Posterior cingulate gyrus (tissue), 11 donors: ENCODE data around the gene CDH22.

Experiments
- DNase-seq, 10 donors: peaks; one replicate each; pipeline versions ENCODE4 v3.0.0 to v3.0.0-alpha.2; 2020 to 2021; ENCODE audit warnings: mixed read lengths in 3 of 10
- intact Hi-C: fragments of 100-400 bp; cut with DNase I; formaldehyde crosslinking; loops from one replicate; pipeline ENCODE4 v1.15.1; 2023

Gene CDH22

GRCh38 chr20:46344488-46345162 lies 36.3 kb upstream of the CDH22 start:
- intact Hi-C loops: no loop called here
- no peak for DNase-seq

- DNase-seq: no peak
- intact Hi-C loops: no loop called here
Observed at GRCh38 chr20:46343975-46344357, 35.7 kb upstream of the CDH22 start.

- intact Hi-C loops: no loop called here
Observed at GRCh38 chr20:46343348-46343974, 35.2 kb upstream of the CDH22 start.

DNA sequence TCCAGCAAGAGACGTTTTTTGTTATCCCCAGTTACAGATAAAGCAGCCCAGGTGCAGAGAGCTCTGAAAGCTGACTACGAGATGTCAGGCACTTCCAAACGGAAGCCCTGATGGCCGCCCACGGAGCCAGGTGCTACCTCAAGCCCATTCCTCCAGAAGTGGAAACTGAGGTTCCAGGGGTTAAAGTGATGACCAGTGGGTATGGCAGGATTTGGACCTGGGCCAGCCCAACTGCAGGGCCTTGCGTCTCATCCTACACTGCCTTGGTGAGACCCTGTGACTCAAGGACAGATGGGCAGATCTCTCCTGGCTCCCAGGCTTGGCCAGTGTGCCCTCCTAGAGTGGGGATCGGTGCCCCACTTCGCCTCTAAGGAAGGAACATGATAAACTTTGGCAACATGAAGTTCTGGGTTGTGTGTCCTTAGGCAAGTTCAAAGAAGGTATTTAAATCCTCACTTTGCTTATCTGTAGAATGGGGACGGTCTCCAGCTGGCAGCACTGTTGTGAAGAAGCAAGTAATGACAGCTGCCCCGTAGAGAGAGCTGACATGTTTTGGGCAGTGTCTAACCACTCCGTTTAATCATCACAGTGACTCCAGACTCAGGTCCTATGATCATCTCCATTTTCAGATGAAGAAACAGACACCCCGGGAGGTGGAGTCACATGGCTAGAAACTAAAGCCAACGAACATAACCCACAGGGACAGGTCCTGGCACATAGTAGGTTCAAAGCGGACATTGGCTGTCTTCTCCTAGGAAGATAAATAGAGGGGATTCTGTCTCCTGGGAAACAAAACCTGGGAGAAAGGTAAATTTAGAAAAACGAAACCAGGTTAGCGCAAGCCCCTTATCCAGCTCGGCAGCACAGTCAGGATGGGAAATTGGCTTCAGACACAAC lies 34.4 kb upstream of the CDH22 start:
- intact Hi-C loops: no loop called here
- DNase-seq: peak in 1 of 10 donors; percentile 67

More at GRCh38 chr20:46343348-46343974, 35.2 kb upstream of the CDH22 start:
- DNase-seq: peak in 1 of 10 donors; percentile 35

DNA sequence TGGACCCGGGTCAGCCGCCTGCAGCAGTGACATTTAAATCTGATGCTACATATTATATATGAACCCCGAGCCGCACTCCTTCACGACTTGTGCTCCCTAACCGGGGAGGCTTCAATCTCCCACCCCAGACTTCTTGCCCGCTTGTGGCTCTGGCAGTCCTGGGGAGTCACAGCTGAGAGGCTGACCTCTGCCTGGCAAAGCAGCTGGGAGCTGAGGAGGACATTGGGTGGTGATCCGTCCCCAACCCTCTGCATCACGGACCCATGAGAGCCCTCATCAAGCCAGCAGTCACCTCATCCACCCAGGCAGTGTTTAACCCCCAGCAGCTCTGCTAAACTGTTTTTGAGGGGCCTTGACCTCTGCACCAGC lies 33.7 kb upstream of the CDH22 start:
- intact Hi-C loops: no loop called here
- no peak for DNase-seq

DNA sequence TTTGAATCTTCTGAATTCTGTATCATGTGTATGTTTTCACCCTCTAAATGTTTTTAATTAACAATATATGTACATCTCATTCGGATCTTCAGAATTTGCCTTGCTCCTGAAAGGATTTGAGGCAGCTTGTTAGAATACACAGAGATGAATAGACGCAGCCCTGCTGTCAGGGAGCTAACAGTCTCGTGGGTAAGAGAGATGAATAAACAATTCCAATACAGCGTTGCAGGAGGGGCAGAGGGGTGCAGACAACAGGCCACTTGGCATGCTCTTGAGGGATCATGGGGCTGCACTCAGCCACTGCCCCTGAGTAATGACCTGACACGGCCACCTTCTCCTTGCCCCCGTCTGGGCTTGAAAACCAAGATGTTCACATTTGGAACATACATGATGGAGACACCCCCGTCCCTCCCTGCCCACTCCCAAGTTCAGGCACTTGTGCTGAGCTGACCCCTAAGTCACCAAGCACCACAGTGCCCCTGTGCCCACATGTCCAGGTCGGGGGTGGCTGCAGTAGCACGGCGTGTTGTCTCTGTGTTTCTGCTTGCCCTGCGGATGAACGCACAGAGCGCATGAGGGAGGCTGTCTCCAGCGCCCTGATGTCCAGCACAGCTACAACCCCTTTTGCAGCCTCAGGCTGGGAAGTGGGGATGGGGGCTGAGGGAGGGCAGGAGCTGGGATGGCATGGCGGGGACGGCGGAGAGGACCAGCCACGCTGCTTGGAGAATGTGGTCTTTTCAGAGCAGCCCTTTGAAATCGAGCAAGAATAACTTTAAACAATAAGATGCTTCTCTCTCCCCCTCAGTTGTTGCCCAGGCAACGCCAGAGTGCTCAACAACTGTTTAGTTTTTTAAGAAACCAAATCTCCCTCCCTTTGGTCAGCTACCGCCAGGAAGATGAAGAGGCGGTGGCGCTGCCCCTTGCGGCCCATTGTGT lies 33.0 kb upstream of the CDH22 start:
- intact Hi-C loops: no loop called here
- peak in 2 of 10 donors; percentile 37 to 65 for DNase-seq

GRCh38 chr20:46339037-46339436 lies 30.7 kb upstream of the CDH22 start:
- intact Hi-C loops: no loop called here

DNA sequence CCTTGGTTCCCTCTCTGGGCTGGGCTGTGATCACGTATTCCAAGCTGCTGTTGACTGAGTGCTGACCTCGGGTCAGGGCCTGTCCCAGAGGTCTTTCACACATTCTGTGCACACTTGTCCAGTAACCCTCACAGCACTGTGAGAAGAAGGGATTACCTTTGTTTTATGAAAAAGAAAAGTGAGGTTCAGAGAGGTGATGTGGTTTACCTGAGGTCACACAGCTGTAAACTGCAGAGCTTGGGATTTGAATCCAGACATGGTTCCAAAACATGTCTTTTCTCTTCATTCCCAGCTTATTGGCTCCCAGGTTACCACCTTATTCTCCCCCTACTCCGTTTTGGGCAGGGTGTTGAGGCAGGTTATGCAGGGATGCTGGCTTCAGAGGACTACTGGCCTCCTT lies 28.4 kb upstream of the CDH22 start:
- DNase-seq: no peak
- intact Hi-C loops: no loop called here

More at GRCh38 chr20:46339037-46339436, 30.7 kb upstream of the CDH22 start:
- DNase-seq: no peak

DNA sequence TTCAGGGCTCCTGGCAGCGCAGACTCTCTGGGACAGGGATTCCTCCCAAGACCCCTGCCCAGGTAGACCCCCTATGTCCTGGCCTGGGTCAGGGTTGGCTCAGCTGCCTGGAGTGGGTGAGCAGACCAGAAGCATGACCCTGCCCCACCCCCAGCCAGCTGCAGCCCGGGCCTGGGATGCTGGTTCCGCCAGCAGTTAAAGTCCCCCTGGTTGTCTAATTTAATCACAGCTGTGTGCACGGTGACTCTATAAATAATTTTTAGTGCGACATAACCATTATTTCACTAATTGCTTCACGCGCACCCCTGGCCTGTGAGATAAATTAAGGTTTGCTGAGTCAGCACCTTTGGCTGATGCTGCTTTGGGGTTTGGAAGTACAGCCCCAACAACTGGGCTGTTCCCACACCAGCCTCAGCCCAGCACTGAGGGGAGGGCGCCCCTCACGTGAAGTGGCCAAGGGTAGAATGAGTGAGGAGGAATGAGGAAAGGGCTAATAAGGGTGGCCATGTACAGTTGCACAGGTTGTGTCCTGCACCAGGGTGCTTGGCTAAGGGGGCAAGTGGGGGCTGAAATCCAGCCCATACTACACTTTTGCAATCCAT lies 26.1 kb upstream of the CDH22 start:
- intact Hi-C loops: no loop called here
- DNase-seq: no peak

GRCh38 chr20:46333161-46333991 lies 25.1 kb upstream of the CDH22 start:
- no peak for DNase-seq

DNA sequence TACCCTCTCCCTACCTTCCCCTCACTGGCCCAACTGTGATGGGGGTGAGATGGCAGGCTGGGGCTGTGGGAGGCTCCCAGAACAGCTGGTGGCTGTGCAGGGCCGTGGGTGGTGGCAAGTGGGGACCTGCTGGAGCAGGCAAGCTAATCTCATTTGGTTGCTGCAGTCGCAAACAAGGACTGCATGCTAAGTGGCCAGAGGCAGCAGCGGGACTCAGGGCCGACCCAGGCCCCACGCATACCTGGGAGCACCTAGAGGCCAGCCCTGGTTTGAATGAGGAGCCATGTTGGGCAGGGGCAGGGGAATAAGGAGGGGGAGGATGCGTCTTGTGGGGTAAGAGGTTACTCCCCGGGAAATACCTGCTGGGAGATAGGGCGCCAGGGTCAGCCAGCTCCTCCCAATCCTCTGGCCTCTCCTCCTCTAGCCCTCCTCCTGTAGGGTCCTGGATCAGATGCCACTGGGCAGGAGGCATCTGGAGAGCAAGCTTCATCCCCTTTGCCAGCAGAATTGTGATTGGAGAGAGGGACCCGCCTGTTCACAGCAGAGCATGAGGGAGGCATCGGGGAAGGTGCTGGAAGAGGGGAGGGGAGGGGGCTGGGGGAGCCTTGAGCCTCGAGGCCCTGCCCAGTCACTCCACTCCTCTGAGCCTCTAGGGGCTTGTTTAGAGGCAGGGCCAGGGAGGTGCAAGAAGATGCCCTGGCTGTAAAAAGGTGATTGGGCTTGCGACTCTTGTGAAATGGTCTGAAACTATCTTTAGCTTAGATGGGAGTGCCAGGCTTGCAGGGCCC lies 24.3 kb upstream of the CDH22 start:
- intact Hi-C loops: no loop called here
- peak in 1 of 10 donors; percentile 84 for DNase-seq

More at GRCh38 chr20:46333161-46333991, 25.1 kb upstream of the CDH22 start:
- intact Hi-C loops: no loop called here

GRCh38 chr20:46331611-46332361 lies 23.5 kb upstream of the CDH22 start:
- intact Hi-C loops: no loop called here
- DNase-seq: no peak

- intact Hi-C loops: no loop called here
- DNase-seq: no peak
Observed at GRCh38 chr20:46330831-46331371, 22.6 kb upstream of the CDH22 start.

DNA sequence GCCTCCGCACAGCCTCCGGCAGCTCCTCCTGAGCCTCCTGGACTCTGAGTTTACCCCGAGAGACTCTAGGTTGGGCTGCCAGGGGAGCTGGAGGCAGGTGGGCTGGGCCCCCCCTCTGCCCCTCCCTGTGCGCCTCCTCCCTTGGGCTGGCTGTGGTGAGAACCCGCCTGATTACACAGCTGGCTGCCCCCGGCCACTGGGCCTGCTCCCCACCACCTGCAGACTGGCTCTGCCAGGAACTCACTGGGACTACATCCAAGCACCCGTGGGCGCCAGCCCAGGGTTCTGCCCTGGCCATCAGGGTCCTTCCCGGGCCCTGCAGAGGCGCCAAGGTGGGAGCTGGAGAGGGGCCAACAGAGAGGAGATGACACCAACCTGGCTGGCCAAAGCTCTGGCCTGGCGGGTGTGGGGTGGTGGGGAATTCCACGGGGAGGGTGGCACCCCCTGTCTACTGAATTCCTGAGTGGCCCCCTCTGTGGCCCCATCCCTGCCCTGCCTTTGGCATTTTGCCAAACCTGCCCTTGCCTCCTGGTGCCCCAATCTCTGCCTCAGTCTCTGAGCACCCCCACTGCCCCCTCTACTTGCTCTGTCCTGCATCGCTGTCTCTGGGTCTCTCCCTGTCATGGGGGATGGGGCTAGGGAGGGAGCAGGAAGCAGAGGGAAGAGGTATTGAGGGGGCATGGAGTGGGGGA lies 21.9 kb upstream of the CDH22 start:
- intact Hi-C loops: no loop called here
- no peak for DNase-seq

DNA sequence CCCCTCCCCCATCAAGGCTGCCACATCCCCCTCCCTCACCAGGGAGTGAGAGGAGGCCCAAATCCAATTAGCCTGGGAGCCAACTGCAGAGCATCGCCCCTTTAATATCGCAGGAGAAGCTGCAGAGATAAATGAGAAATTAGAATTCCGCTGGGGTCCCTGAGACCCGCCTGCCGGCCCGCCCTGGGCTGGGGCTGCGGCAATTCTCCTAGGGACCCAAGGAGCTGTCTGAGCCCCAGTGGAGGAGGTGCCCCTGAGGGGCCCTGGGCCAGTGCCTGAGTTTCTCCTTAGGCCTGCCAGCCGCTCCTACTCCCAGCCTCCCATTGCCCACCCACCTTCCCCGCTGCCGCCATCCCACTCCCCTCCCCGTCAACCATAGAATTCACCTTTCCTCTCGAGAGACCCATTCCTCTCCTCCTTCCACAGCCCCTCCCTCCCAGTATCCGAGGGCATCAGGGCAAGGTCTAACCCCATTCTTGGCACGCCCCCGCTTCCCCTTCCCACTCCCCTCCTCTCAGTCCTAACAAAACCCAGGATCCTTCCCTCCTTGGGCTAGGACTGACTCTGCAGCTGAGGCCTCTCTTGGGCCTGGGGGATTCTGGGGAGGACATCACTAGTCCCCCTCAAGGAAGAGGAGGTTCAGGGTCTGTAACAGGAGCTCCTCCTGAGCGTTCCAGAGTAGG lies 20.0 kb upstream of the CDH22 start:
- intact Hi-C loops: no loop called here
- DNase-seq: no peak

DNA sequence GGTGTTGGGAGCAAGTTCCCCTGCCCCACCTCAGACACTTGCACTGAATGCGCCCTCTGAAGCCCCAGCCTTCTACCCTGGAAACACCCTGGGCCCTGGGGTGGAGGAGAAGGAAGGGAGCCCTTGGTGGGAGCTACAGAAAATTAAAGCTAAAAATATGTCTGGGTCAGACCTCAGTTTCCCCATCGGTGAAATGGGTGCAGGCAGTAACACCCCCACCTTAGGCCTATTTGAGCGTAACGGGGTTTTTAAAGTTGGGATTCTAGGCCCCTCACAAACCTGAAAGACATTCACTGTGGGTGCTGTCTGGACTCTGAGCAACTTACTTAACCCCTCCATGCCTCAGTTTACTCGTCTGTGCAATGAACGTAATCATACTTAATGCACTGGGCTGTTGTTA lies 19.3 kb upstream of the CDH22 start:
- intact Hi-C loops: no loop called here
- DNase-seq: no peak
